Stimulated activated CD8-positive, alpha-beta memory T cell treated with anti-CD3 and anti-CD28 coated beads, Interleukin-15, amount 100 ng/mL, for 48 hours (primary cell): ENCODE results near the gene KIF1B.
"Not testable (repeated sequence)": the region's sequence is repeated elsewhere in the genome, so short reads cannot be mapped to it uniquely, and the experiment has no call there.

Experiments
- DNase-seq, 2 donors: peaks; one replicate each; pipeline ENCODE4 v3.0.0-alpha.2; 2020; ENCODE audit warnings: low read depth in 2 of 2

The KIF1B gene

DNA sequence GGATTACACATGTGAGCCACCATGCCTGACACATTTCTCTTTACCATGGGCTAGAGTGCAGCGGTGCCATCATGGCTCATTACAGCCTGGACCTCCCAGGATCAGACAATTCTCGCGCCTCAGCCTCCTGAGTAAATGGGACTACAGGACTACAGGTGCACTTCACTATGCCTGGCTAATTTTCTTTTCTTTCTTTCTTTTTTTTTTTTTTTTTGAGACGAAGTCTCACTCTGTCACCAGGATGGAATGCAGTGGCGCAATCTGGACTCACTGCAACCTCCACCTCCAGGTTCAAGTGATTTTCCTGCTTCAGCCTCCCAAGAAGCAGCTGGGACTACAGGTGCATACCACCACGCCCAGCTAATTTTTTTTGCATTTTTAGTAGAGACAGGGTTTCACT is 14.8 kb upstream of the KIF1B start:
- no peak for DNase-seq

GRCh38 chr1:10196976-10197375 is 13.4 kb upstream of the KIF1B start:
- DNase-seq: no peak

- DNase-seq: no peak
These were observed 9.8 kb upstream of the KIF1B start for GRCh38 chr1:10200620-10201019.

DNA sequence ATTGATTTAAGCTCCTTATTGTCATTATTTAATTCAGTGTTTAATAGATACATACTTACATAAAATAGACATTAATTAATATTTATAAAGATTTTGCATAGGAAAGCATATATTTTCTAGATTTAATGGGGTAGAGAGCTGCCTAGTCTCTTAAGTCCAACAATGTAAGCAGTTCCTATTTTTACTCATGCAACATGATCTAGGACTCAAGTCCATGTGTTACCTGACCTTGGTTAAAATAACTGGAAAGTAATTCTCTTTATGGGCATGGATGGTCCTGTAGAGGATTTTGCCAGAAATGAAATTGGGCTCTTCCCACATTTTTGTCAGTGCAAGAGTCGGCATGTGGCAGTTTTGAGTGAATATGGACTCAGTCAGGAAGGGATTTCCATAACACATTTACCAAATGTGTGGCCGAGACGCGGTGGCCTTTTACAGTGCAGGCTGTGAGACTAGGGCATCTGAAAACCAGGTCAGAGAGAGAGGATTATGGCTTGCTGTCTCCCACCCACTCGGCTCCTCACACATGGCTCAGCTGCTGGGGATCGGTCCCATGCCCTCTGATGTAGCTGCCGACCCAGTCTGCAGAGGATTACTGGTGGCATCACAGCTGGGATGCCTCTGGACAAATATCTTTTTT is 6.2 kb upstream of the KIF1B start:
- no peak for DNase-seq

DNA sequence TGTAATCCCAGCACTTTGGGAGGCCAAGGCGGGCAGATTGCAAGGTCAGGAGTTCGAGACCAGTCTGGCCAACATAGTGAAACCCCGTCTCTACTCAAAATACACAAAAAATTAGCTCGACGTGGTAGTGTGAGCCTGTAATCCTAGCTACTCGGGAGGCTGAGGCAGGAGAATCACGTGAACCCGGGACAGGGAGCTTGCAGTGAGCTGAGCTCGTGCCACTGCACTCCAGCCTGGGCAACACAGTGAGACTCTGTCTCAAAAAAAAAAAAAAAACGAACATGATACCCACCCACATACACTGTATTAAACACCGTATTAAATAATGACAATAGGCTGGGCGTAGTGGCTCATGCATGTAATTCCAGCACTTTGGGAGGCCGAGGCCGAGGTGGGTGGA is 5.2 kb upstream of the KIF1B start:
- DNase-seq: not testable (repeated sequence)

DNA sequence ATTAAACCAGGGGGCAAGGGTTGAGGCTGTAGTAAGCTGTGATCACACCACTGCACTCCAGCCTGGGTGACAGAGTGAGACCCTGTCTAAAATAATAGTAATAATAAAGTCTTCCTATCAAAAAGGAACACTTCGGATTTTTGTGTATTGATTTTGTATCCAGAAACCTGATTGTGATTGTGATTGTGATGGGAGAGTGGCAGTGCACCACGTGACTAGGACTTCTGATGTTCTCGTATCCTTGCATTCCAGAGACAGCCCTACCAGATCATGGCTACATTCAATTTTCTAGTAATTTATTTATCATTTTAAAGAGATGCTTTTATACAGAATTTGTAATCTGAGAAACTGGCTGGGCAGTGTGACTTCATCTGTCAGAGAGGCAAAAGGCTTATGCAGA is 2.6 kb upstream of the KIF1B start:
- DNase-seq: no peak

- DNase-seq: no peak
These were observed 1.8 kb upstream of the KIF1B start for GRCh38 chr1:10208537-10208936.

- no peak for DNase-seq
These were observed 823 bp upstream of the KIF1B start for GRCh38 chr1:10209590-10209904.

- DNase-seq: no peak
These were observed 753 bp downstream of the KIF1B start for GRCh38 chr1:10210841-10211804.

DNA sequence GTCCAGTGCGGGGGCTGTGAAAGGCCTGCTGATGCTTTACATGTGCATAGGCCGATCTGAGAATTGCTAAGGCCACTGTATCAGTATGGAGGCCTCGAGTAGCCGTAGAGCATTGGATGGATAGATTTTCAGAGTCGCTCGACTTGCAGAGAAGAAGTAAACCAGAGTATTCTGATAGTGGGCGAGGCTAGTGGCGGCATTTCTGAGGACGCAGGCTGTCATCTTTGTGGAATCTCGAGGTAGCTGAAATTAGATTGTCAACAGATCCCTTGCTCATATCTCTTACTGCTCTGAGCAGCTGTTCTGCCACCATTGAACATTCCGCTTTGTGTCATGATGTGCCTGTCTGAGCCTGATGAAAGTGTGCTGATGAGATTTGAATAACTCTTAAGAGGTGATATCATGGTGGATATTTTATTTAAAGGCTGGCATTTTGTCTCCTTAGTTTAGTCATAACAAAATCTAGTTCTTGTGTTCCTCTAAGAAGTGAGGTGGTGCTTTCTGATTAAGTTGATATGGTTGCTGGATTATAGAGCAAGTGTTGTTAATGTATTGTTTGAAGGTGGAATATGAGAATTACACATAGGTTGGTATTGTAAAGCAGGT is 1.5 kb downstream of the KIF1B start:
- DNase-seq: no peak

DNA sequence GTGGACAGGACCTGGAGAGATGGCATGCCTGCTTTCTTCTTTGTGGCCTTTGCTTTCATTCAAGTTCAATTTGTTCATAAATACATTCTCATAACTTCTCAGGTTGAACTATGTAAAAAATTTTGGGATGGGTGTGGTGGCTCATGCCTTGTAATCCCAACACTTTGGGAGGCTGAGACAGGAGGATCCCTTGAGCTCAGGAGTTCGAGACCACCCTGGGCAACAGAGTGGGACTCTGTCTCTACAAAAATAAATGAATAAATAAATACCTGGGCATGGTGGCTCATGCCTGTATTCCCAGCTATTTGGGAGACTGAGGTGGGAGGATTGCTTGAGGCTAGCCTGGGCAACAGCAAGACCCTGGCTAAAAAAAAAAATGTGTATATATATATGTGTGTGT is 2.1 kb downstream of the KIF1B start:
- DNase-seq: no peak

- no peak for DNase-seq
These were observed 2.9 kb downstream of the KIF1B start for GRCh38 chr1:10213186-10213705.

DNA sequence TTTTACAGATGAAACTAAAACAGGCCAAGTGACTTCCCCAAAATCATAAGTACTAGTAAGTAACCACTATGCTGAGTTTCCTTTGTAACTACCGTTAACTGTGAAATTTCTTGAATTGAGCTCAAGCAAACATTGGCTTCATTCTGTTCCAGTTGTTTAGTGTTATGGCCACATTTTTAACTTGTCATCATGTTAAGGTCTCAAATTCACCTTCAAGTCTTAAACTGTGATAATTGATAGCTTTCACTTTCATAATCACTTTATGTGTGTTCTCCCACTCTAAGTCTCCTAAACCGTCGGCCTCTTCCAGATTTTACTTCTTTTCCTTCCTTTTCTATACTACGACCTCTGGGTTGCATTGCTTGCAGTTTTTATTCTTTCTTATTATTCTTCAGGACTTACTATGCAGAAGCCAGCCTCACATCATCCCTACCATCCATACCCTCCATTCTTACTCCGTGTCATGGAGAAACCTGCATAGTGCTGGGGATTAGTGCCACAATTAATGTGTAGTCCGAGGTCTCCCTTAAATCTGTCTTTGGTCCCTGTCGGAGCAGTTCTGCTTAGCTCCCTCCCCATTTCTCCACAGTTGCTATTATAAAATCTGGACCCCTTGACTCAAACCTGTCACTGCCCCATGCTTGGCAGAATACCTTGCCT is 5.8 kb downstream of the KIF1B start:
- no peak for DNase-seq

GRCh38 chr1:10217748-10218441 is 7.5 kb downstream of the KIF1B start:
- no peak for DNase-seq

- no peak for DNase-seq
These were observed 9.8 kb downstream of the KIF1B start for GRCh38 chr1:10220200-10220599.

DNA sequence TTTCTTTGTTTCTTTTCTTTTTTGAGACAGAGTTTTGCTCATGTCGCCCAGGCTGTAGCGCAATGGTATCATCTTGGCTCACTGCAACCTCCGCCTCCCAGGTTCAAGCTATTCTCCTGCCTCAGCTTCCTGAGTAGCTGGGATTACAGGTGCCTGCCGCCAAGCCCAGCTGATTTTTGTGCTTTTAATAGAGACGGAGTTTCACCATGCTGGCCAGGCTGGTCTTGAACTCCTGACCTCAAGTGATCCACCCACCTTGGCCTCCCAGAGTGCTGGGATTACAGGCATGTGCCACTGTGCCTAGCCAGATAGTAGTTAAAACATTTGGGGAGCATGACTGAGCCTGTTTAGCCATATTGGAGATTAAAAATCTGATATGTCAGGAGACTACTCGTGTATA is 10.3 kb downstream of the KIF1B start:
- DNase-seq: not testable (repeated sequence)

DNA sequence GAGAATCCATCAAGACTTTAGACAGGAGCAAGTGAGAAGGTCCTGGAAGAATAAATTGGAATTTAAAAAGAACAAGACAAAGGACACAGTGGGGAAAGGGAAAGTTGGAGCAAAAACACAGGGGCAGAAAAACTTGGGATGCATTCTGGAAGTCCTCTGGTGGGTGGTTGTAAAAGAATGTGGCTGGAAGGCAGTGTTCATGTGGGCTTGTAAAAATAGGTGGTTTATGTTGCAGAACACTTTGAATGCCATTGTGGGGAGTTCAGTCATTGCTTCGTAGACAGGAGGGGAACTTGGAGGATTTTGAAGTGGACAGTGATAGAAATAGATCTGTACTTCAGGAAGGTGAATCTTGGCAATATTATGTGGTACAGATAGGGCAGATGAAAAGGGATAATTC is 15.2 kb downstream of the KIF1B start:
- DNase-seq: no peak

DNA sequence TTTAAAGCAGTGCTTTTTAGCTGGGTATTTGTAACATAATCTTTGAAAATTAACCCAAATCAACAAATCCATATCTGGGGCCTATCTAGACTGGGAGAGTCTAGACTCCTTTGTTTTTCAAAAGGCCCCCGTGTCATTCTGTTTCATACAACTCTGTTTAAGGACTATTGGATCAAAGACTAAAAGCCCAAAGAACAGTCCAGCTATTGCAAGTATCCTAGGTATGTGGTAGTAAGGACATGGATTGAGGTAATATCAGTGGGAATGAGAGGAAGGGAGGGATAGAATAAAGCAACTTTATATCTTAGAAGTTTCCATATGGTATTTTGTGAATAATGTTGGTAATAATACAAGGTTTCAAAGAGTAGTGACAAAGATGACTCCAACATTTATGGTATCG is 18.2 kb downstream of the KIF1B start:
- DNase-seq: no peak

DNA sequence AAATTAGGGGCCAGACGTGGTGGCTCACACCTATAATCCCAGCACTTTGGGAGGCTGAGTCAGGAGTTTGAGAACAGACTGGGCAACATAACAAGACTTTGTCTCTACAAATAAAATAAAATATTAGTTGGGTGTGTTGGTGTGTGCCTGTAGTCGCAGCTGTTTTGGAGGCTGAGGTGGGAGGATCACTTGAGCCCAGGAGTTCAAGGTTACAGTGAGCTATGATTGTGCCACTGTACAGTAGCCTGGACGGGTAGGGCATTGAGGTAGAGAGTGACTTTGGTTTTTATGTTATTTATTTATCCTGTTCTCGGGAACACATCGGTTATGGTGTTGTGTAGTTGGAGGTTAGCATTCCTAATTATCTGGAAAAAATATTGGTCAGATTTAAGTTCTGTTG is 19.5 kb downstream of the KIF1B start:
- DNase-seq: no peak

DNA sequence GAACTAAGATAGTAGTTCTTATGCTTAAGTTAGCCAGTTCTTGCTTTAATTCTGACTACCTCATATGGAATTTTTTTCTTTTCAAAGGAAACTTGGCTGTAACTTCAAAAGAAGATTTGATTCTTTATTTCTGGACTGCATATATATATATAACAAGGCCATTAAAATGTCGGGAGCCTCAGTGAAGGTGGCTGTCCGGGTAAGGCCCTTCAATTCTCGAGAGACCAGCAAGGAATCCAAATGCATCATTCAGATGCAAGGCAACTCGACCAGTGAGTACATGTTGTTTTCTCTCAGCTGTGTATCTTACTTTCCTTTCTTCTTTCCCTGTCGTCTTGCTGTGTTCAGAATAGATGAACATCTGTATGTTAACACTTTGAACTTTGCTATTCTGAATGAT is 21.8 kb downstream of the KIF1B start:
- DNase-seq: no peak

DNA sequence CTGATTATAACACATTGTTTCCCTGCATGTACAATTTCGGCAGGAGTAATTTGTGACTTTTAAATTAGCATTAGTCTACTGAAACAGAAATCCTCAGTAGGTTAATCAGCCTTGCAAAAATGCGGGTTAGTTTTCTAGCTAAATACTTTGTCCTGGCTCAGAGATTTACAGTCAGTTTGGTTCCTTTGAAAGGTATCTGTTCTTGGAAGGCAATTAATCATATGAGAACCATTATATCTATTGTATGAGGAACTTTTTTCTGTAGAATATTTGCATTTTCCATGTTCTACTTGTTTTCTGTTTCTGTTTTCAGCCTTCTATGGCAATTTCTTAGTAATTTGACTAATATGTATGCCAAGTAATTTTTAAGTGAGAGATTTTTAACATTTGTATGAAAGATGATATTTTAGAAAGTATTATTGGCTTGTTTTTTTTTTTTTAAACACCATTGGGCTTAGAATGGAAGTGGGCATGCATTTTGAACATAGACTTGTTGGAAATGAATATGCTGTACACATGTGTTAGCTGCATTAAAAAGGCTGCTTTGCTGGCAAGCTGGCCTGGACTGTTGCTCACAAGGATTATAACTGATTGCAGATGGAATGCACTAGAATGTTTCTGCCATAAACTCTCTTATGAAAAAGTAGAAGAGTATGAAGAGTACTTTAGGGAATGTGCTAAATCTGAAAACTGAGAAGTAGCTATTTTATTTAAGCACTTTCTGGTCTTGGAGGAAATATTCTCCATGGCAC is 26.2 kb downstream of the KIF1B start:
- DNase-seq: no peak
